Measurements from ENCODE around the gene CSH2.
"Not testable (repeated sequence)": the region's sequence is repeated elsewhere in the genome, so short reads cannot be mapped to it uniquely, and the experiment has no call there.

CSH2 gene

DNA sequence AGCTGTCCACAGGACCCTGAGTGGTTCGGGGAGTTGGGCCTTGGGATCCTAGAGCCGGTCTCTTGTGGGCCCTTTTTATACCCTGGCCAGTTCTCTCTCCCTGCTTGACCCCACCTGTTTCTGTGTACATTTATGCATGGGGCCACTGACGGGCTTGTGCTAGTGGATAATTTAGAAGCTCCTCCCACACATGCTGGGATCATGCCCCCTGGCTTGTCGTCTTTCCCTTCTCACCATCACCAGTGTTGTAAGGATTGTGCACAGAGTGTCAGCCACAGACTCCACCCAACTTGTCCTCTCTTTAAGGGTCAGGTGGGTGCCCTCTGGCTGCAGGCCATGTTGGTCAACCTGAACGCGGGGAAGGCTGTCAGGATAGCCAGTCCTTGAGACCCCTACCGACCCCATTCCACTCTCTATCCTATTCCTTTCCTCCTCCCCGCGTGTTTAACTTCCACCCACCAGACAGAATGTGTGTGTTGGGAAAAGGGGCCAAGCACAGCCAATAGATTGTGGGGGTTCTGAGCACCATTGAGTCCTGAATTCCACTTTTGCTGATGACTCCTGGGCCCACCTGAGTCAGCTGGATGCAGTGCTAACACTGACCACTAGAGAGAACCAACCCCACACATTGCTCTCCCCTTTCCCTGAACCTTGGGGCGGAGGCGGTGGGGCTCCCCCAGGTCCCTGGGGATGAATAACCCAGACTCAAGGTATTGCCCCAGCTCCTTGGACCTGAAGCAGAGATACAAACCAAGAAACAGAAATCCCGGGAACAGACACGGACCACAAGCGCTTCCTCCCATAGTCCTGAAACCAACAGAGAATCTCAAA lies 23.3 kb upstream of the CSH2 start, which contains the start of gene CSH1:
TSS of gene CSH1 (minus strand) at position 51 of the 831 bp plus-strand sequence. CDS start 63 bp downstream, outside the sequence.
- DNase-seq (ENCODE audit: low read depth): not testable (repeated sequence)

DNA sequence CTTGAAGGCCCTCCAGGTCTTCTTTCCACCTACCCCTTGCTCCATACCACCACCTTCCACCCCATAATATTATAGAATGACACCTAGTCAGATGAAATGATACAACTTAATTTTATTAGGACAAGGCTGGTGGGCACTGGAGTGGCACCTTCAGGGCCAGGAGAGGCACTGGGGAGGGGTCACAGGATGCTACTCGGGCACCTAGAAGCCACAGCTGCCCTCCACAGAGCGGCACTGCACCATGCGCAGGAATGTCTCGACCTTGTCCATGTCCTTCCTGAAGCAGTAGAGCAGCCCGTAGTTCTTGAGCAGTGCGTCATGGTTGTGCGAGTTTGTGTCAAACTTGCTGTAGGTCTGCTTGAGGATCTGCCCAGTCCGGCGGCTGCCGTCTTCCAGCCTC lies 21.3 kb upstream of the CSH2 start:
- DNase-seq (ENCODE audit: low read depth): not testable (repeated sequence)

DNA sequence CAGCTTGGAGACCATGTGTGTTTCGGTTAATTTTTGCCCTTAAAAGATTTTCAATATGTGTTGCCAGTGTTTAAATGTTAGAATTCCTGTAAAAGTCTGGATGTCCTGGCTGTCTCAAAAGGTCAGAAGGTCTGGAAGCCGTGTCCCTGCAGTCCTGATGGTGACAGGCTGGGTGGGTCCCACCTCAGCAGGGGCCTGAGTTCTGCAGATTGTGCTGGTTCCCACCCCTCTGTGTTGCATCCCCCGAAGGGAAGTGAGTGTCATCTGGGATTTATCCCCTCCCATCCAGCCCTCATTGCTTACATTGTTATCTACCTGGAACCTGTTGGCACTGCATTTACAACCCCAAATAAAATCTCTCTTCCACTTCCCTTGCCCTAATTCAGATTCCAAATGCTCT lies 20.5 kb upstream of the CSH2 start:
- not testable (repeated sequence) for DNase-seq (ENCODE audit: low read depth)

DNA sequence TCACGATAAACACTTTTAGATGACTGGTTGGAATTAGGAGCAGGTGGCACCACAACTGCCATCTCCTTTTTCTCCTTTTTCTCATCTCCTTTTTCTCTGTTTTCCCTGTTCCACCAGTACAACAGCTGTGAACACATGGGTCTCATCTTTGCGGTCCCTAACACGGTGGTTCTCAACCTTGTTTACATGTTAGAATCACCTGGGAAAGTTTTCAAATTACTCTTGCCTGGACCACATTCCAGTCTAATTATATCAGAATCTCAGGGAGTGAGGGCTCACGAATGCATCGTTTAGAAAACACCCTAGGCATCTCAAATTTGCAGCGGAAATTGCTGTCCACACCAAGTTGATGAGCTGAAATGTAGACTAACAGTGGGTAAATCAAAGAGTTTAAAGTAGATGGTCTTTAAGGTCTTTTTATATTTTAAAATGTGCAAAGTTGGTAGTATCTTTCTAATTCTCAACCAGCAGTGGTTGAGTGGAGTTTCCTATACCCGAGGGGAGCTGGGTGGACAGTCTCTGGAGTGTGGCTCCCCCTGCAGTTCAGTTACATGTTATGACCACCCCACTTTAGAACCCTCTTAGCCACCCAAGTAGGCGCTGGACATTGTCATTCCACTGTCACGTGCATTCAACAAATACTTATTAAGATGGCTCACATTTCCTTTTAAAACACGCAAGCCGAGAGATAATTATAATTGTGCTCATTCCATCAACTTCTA lies 19.0 kb upstream of the CSH2 start:
- DNase-seq (ENCODE audit: low read depth): peak; percentile 40

DNA sequence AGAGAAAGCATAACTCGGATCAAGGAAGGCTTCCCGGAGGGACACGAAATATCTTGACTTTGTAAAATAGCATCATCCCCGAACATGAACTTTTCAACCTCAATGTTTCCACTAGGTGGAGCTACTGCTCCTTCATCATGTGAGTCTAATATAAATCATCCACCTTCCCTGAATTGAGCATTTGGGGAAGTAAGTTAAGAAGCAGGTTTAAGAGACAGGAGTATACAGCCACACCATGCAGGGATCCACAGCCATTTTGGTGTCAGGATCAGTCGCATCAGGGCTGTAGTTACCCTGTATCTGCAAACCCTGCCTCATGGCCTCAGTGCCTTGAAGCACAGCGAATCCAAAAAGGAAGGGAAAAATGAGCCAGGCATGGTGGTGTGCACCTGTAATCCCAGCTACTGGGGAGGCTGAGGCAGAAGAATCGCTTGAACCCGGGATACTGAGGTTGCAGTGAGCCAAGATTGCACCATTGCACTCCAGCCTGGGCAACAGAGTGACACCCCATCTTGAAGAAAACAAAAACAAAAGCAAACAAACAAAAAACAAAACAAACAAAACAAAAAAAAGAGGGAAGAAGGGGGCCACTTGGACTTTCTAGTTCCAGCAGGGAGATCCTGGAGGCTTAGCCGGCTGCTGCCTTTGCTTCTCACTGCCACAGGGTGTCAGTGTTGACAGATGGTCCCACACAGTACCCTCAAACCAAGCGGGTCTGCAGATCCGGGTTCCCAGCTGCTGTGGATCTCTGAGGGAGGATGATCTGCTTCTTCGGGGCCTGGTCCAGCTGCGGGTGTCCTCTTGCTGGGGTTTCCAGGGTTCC lies 15.8 kb upstream of the CSH2 start:
- DNase-seq (ENCODE audit: low read depth): peak; percentile 68

DNA sequence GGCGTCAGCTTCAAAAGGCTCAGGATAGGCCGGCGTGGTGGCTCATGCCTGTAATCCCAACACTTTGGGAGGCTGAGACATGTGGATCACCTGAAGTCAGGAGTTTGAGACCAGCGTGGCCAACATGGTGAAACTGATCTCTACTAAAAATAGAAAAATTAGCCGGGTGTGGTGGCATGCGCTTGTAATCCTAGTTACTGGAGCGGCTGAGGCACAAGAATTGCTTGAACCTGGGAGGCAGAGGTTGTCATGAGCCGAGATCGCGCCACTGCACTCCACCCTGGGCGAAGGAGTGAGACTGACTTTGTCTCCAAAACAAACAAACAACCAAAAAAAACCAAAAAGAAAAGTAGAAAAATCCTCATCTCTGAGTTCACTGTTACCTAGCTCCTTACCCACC lies 11.6 kb upstream of the CSH2 start:
- not testable (repeated sequence) for DNase-seq (ENCODE audit: low read depth)

DNA sequence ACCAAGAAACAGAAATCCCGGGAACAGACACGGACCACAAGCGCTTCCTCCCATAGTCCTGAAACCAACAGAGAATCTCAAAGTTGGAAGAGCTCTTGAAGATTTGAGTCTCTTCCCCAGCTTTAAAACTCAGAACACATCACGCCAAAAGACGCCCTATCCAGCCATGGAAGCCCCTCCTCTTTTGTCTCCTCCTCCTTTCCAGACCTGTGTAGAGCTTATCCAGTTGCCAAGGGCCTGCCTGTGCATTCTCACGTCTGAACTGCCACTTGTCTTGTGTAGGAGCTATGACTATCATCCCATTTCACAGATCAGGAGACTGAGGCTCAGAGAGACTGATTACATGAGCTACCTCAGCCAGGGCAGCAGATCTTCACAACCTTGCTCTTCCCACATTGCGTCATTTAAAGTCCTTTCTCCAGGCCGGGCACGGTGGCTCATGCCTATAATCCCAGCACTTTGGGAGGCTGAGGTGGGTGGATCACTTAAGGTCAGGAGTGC lies 9.2 kb upstream of the CSH2 start:
- DNase-seq (ENCODE audit: low read depth): not testable (repeated sequence)

DNA sequence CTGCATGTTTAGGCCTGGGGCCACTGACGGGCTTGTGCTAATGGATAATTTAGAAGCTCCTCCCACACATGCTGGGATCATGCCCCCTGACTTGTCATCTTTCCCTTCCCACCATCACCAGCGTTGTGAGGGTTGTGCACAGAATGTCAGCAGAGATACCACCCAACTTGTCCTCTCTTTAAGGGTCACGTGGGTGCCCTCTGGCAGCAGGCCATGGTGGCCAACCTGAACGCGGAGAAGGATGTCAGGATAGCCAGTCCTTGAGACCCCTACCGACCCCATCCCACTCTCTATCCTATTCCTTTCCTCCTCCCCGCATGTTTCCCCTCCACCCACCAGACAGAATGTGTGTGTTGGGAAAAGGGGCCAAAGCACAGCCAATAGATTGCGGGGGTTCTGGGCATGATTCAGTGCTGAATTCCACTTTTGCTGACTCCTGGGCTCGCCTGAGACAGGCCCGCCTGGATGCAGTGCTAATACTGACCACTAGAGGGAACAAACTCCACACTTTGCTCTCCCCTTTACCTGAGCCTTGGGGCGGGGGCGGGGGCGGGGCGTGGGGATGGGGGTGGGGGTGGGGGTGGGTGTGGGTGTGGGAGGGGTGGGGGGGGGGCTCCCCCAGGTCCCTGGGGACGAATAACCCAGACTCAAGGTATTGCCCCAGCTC lies 8.6 kb upstream of the CSH2 start, which contains the start of gene GH2:
TSS of gene GH2 (minus strand) at position 10 of the 667 bp plus-strand sequence. CDS start 143 bp downstream, outside the sequence.
- DNase-seq (ENCODE audit: low read depth): peak; percentile 78

DNA sequence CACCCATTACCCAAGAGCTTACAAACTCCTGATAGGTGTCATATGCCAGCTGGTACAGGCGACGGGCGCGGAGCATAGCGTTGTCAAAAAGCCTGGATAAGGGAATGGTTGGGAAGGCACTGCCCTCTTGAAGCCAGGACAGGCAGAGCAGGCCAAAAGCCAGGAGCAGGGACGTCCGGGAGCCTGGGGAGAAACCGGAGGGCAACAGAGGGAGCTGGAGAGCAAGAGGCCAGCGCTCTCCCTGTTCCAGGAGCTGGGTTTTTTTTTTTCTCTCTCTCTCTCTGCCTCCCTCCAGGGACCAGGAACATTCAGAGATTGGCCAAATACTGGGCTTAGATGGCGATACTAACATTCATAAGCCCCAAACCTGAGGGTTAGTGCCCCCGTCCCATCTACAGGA lies 7.9 kb upstream of the CSH2 start:
- DNase-seq (ENCODE audit: low read depth): peak; percentile 12

DNA sequence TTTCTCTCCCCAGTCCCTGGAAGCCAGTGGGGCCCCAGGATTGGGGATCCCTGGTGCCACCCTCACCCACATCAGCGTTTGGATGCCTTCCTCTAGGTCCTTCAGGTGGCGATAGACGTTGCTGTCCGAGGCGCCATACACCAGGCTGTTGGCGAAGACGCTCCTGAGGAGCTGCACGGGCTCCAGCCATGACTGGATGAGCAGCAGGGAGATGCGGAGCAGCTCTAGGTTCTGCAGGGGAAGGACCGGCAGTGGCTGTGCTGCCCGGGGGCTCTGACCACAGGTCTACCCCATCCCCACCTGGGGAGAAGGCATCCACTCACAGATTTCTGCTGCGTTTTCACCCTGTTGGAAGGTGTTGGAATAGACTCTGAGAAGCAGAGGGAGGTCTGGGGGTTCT lies 7.2 kb upstream of the CSH2 start:
- DNase-seq (ENCODE audit: low read depth): no peak

DNA sequence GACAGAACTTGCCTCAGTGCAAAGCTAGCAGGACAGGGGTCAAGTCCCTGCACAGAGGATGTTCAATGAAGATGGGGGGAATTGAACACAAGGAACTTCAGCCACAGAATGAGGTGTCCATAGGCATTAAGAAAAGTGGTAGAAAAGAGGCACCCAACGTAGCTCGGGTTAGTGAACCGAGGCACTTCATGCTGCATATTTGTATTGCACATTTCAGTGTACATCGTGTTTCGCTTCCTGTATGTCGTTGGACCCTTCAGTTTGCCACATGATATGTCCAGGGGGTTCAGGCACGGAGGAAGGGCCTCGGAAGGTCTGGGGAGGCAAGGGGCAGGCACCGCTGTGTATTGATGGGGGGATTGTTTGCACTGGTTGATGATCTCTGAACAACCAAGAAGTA lies 4.9 kb upstream of the CSH2 start:
- not testable (repeated sequence) for DNase-seq (ENCODE audit: low read depth)

DNA sequence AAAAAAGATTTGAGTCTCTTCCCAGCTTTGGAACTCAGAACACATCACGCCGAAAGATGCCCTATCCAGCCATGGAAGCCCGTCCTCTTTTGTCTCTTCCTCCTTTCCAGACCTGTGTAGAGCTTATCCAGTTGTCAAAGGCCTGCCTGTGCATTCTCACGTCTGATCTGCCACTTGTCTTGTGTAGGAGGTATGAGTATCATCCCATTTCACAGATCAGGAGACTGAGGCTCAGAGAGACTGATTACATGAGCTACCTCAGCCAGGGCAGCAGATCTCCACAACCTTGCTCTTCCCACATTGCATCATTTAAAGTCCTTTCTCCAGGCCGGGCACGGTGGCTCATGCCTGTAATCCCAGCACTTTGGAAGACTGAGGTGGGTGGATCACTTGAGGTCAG lies 1.2 kb upstream of the CSH2 start:
- not testable (repeated sequence) for DNase-seq (ENCODE audit: low read depth)

DNA sequence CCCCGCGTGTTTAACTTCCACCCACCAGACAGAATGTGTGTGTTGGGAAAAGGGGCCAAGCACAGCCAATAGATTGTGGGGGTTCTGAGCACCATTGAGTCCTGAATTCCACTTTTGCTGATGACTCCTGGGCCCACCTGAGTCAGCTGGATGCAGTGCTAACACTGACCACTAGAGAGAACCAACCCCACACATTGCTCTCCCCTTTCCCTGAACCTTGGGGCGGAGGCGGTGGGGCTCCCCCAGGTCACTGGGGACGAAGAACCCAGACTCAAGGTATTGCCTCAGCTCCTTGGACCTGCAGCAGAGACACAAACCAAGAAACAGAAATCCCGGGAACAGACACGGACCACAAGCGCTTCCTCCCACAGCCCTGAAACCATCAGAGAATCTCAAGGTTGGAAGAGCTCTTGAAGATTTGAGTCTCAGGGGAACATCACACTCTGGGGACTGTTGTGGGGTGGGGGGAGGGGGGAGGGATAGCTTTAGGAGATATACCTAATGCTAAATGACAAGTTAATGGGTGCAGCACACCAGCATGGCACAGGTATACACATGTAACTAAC lies 667 bp upstream of the CSH2 start:
- DNase-seq (ENCODE audit: low read depth): not testable (repeated sequence)

DNA sequence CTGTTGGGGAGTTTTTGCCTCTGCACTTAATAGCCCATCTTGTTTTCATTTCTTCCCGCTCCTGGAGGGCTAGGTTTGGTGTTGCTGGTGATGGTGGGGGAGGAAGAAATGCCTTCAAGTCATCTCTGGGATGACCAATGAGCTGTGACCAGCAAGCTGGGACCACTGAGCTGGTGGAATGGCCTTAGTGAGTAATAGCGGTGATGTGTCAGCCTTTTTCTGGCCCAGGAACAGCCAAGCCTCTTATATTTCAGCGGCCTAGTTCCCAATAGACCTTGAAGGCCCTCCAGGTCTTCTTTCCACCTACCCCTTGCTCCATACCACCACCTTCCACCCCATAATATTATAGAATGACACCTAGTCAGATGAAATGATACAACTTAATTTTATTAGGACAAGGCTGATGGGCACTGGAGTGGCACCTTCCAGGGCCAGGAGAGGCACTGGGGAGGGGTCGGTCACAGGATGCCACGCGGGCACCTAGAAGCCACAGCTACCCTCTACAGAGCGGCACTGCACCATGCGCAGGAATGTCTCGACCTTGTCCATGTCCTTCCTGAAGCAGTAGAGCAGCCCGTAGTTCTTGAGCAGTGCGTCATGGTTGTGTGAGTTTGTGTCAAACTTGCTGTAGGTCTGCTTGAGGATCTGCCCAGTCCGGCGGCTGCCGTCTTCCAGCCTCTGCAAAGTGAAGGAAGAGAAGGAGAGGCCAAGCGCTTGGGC lies 1.7 kb downstream of the CSH2 start:
- peak; percentile 44 for DNase-seq (ENCODE audit: low read depth)

DNA sequence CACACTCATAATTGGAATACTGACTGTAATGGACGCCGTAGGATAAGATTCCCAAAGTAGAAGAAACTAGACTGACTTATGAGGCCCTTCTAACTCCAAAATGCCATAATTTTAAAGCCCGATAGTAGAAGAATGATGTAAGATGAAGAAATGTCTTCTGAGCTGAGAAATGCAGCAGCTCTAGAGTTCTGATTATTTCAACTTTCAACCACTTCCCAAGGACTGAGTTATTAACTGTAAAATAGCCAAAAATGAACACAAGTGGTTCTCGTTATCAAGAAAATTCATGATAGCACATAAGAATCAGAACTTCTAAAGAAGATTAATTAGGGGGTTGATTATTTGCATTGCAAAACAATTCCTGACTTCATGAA lies 3.2 kb downstream of the CSH2 start:
- not testable (repeated sequence) for DNase-seq (ENCODE audit: low read depth)

DNA sequence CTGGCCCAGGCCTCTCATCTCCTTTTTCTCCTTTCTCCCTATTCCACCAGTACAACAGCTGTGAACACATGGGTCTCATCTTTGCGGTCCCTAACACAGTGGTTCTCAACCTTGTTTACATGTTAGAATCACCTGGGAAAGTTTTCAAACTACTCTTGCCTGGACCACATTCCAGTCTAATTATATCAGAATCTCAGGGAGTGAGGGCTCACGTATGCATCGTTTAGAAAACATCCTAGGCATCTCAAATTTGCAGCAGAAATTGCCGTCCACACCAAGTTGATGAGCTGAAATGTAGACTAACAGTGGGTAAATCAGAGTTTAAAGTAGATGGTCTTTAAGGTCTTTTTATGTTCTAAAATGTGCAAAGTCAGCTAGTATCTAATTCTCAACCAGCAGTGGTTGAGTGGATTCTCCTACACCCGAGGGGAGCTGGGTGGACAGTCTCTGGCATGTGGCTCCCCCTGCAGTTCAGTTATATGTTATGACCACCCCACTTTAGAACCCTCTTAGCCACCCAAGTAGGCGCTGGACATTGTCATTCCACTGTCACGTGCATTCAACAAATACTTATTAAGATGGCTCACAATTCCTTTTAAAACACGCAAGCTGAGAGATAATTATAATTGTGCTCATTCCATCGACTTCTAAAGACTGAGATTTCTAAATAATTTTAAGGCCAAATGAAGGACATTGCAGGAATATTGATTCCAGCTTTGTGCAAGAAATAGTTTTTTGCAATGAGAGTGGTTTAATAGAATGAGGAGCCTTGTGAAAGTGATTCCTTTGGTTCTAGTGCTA lies 3.8 kb downstream of the CSH2 start:
- peak; percentile 39 for DNase-seq (ENCODE audit: low read depth)

DNA sequence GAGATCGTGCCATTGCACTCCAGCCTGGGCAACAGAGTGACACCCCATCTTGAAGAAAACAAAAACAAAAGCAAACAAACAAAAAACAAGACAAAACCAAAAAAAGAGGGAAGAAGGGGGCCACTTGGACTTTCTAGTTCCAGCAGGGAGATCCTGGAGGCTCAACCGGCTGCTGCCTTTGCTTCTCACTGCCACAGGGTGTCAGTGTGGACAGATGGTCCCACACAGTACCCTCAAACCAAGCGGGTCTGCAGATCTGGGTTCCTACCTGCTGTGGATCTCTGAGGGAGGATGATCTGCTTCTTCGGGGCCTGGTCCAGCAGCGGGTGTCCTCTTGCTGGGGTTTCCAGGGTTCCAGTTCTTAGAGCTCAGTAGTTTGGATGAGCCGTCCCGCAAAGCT lies 6.9 kb downstream of the CSH2 start:
- not testable (repeated sequence) for DNase-seq (ENCODE audit: low read depth)

DNA sequence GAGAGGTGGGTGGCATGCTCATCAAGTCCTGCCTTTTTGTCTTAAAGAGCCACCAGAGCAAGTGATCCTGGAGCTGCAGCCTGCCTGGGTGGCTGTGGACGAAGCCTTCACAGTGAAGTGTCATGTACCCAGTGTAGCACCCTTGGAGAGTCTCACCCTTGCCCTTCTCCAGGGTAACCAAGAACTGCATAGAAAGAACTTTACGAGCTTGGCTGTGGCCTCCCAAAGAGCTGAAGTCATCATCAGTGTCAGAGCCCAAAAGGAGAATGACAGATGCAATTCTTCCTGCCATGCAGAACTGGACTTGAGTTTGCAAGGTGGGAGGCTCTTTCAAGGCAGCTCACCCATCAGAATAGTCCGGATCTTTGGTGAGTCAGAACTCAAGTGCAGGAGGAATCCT lies 14.2 kb downstream of the CSH2 start:
- DNase-seq (ENCODE audit: low read depth): no peak

DNA sequence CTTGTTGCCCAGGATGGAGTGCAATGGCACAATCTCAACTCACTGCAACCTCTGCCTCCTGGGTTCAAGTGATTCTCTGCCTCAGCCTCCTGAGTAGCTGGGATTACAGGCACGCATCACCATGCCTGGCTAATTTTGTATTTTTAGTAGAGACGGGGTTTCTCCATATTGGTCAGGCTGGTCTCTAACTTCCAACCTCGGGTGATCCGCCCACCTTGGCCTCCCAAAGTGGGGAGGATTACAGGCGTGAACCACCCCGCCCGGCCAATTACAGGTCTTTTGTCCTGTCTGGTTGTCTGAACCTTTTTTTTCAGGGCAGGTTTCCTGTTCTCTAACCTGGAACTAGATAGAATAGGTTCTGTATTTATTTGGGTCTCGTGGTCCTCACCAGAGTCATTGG lies 17.1 kb downstream of the CSH2 start:
- DNase-seq (ENCODE audit: low read depth): not testable (repeated sequence)

DNA sequence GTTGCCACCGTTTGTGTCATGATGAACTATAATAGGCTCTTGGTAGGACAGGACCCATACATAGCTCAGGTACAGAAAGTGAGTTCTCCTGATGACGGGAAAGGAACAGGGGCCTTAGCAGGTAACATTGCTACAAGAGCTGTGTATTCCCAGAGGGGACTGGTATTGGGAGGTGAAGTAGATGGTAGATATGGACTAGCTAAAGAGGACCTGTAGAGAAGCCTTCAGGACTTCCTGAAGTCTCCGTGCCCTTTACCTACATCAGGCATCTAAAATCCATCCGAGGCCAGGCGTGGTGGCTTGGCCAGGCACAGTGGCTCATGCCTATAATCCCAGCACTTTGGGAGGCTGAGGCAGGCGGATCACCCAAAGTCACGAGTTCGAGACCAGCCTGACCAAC lies 18.3 kb downstream of the CSH2 start:
- DNase-seq (ENCODE audit: low read depth): no peak
